HG03159 (cell line): Measurements from ENCODE around the gene PEX10.
A peak's percentile ranks its signal among the peaks of the same experiment; 100 is the strongest.

Experiments used
- ATAC-seq: cut with Tn5 transposase; IDR thresholded peaks from one replicate; pipeline ENCODE4 v1.9.1; 2021; ENCODE audit warnings: mild to moderate bottlenecking, moderate library complexity; ENCODE audit not compliant: unreplicated experiment

Gene PEX10

DNA sequence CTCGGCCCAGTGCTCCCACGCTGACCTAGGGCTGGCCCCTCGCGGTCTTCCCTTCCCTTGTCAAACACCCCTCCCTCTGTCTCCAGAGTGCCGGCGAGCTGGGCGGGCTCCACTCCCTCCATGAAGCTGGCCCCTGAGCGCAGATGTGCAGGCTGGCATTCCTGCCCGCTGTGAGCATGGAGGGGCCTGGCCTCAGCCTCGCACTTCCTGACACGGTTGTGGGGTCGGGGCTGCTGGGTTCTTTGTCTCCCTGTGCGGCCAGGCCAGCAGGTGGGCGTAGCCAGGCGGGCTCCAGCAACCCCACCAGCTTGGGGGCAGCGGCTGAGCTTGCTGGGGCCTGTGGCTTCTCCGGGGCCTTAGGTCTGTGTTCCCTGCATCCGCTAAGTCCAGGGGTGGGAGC lies 14.2 kb upstream of the PEX10 start:
- no peak for ATAC-seq

DNA sequence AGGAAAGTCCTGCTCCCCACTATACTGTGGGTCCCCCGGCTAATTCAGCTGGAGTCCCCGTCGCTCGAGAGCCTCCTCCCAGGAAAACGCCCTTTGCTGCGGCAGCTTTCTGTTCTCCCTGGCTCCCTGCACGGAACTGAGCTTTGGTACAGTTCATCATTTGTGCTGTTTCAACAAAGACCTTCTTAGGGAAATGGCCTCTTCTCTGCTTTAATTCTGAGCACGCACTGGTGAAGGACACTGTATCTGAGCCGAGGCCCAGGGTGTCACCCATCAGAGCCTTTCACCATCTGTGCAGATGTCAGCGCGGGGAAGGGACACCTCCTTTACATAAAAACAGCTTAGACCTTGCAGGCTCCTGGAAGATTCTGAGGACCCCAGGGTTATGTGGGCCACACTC lies 13.5 kb upstream of the PEX10 start:
- no peak for ATAC-seq

DNA sequence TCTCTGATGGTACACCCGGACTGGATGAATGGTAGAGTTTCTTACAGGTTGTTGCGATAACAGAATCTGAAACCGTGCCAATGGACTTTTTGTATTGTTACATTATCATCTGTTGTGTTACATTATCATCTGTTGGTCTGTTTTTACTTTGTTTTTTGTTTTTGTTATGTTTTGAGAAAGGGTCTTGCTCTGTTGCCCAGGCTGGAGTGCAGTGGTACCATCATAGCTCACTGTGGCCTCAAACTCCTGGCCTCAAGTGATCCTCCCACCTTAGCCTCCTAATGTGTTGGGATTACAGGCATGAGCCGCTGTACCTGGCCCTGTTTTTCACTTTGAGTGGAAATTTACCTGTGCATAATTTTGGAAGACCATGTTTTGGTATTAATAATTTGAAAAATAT lies 10.2 kb upstream of the PEX10 start:
- no peak for ATAC-seq

DNA sequence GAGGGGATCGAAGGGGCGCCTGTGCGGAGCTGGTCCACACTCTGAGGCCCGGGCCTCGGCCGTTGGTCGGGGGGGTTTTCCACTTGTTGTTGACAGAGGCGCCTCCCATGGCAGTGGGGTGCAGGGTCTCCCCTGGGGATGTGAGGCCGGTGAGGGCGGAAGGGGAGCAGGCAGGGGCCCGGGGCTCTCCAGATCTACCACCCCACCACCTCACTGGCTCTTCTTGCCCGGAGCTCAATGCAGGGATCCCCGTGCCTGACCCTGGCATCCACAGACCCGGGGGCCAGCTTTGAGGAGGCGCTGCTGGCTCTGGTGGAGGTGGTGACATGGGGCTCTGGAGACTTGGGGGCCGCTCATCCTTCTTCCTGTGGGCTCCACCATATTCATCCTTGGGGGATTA lies 7.1 kb upstream of the PEX10 start:
- ATAC-seq = no peak

DNA sequence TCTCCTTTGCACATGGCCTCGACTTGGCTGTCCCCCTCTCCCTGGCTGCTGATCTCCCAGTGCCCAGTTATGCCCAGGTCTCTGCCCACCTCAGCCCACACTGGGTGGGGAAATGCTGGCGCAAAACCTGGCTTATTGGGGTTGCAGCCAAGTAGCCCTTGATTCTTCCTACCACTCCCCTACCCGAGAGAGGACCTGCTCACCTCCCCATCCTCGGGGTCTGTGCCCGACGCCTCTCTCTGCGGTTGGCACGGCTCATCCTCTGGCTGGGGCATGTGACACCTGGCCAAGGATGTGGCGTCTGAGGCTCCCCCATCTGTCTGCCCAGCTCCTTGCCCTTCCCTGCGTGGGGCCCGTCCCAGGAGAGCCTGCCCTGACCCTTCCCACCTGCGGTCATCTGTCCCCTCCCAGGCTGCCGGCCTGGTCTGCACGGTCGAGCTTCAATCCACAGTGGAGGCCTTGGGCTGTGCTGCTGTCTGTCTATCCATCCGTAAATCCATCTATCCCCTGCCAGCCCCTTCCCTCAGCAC lies 6.5 kb upstream of the PEX10 start:
- ATAC-seq = no peak

DNA sequence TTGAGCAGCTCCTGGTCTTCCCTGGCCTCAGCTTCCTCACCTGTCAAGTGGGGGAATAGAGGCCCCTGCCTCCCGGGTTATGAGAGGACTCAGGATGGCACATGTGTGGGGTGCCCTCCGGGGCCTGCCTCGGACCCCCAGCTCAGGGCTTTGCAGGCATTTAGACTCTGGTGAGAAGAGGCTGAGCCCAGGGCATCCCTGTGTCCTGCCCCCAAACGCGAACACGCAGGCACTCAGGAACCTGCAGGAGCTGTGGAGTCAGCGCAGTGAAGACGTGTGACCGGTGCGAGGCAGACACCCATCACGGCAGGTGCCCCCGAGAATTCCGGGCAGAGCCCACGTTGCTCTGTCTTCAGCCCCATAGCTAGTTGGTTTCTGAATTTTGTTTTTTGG lies 5.5 kb upstream of the PEX10 start:
- no peak for ATAC-seq

DNA sequence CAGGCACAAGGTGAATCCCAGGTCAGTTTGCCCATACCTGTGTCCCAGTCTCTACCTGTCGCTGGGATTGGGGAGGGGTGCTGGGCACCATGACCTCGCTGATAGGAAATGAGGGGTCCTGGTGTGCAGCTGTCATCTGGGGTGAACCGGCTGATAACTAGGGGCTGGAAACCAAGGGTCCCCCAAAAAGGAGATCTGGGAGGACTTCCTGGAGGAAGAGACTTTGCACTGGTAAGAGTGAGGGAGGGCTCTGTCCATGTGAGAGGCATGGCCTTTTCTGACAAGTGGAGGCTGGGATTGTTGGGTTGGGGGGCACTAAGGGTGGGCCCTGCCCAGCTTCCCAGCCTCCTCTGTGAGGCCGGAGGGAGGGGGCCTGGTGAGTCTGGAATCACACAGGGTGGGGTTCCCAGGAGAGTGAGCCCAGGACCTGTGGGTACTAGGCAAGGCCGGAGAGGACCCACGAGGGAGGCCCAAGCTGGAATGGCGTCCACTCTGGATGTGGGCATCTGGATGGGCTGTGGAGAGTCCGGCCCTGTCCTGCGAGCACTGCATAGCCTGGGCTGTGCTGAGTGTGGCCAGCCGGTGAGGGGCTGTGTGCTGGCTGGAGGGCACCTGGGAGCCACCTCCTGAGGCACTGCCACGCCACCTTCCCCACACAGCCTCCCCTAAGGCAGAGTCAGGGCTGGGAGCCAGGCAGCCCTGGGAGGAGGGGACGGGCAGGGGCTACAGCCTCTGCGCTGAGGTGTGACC lies 4.9 kb upstream of the PEX10 start:
- ATAC-seq = no peak

DNA sequence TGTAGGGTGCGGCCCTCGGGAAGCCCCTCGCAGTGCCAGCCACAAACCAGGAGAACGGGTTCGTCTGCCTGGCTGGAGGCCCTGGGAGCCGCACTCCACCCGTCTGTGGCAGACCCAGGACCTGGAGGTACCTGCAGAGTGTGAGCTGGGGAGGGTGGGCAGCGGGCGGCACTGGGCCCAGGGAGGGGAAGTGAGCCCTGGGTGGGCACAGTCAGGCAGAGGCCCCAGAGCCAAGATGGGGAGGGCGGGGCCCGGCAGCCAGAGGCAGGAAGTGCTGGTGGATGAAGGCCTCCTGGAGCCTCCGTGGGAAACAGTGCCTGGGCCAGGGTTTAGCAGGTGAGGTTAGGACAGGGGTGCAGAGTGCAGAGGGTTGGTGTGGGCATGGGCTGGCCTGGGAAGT lies 4.0 kb upstream of the PEX10 start:
- no peak for ATAC-seq

DNA sequence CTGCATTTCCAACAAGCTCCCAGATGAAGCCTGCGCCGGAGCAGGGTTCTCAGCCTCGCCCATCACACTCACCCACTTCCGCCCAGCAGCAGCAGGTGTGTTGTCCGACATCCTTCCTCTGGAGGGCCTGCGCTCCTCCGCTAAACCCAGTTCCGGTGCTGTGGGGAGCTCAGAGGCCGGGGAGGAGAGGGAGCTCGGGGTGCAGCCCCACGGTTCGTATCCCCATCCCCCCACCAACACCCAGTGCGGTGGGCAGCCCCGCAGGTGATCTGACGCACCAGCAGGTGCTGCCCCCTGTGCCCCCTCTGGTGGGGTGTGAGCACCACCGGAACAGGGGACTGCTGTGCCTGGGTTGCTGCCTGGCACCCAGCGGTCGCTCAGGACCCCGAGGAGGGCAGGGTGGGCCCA lies 3.4 kb upstream of the PEX10 start:
- no peak for ATAC-seq

DNA sequence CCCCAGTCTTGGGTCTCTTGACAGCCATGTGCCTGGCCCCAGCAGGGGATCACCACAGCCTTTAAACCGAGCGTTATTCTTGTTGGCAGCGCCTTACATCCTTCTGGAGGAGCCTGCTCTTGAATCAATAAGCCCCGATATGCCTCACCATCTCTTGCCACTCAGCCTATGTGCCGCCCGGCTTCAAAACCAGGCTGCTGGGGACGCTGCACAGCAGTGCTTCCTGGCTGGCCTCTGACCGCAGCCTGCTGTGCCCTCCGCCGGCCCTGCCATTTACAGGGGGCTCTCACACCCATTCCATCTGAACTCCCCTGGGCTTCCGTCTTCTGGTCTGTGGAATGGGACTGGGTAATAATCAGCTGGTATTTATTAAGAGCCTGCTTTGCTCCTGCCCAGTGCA lies 3.0 kb upstream of the PEX10 start:
- ATAC-seq = no peak

DNA sequence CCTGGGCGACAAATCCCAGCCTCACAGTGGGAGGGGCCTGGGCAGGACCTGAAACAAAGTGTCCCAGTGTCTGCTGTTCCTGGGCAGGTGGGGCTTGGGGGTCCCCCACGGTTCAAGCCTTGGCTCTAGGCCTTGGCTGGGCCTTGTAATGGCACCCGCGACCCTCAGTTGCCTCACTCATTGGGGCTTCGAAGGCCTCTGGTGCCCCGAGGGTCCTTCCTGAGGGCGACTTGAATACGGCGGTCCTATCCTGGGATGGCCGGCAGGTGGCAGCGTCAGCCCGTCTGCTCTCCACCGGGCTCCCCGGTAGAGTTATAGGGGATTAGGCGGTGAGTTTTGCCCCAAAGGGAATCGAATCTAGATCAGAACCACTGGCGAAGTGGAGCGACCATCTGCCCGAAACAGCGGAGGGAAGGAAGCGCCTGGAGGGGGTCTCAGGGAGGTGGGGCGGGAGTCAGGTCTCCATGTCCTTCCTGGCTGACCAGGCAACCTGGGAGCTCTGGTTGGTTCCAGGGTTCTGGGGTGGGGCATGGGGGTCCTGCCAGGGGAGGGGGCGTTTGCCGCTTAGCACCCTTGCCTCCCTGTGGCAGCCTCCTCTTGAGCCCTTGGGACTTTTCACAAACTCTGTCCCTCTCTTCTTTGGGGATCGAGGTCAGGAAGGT lies 2.1 kb upstream of the PEX10 start:
- no peak for ATAC-seq

DNA sequence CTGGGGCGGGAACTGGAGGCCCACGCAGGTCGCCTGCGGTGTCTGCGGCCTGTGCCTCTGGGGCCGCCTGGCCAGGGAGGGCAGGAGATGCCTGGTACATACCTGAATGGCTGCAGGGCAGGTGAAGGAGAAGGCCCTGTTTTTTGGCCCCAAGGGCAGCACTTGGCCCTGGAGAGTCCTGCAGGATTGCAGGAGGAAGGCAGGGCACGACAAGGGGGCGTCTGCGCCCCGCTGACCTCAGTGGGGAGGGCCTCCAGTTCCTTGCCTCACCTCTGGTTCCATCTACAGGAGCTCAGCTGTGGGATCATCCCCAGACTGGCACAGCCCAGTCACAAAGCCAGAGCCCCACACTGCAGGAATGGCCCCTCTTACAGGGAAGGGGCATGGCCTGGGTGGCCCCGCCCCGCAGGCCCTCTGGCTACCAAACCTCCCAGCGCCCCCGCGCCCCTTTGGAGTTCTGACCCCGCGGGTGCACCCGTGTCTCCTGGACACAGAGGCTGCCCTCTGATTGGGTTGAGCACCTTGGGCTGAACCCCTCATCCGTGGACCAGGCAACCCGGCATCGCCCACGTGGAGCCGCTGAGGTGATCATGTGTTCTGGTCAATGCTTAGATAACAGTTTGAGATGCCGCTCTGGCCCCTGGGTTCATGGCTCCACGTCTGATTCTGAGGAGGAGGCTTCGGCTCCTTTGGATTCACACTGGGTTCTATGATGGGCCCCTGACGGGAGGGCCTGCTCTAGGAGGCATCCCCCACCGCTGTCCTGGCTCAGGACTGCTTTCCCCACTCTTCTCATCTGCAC lies 1.3 kb upstream of the PEX10 start:
- ATAC-seq = no peak

DNA sequence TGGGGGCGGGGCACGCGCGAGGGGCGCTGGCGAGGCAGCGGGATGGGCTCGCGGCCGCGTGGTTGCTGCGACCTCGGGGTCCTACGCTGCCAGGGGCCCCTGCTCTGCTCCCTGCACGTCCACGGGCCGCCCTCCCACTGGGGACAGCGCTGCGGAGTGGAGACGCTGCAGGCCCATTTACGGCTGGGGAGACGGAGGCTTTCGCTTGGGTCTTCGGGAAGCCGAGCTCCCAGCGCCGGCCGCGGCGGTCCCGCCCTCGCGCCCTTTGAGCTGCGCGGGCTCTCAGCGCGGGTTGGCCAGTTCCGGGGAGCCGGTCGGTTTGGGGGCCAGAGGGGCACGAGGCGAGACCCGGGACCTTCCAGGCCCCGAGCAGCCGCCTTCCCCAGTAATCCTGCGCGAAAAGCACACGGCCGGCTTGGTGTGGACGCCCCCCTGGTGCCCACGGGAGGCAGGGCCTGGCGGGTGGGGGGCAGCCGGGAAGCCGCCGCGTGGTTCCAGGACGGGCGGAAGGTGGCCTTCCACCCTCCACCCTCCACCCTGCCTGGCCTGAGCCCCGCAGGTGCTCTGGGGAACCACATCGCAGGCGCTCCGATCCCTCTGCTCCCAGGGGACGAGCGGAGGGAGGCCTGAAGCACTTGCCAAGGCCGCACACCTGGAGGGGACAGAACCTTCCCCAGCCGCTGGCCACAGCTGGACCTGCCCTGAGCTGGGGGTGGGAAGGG lies 570 bp upstream of the PEX10 start:
- peak; percentile 22 for ATAC-seq

DNA sequence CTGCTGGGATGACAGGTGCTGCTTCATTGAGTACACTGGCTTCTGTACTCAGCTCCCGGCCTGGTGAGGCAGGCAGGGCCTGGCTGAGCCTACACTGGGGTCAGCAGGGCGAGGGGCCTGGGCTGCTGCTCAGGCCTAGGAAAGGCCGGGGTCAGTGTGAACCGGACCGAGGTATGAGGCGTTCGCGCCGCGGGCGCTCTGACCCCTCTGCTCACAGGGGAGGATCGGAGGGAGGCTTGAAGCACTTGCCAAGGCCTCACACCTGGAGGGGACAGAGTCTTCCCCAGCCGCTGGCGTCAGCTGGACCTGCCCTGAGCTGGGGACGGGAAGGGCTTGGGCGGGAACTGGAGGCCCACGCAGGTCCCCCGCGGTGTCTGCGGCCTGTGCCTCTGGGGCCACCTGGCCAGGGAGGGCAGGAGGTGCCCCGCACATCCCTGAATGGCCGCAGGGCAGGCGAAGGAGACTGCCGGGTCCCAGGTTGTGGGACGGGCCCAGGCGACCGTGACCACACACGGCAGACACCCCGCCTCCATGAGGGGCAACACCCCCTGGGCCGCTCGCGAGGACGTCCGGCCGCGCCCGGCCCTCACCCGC lies 466 bp downstream of the PEX10 start:
- ATAC-seq = peak; percentile 26

DNA sequence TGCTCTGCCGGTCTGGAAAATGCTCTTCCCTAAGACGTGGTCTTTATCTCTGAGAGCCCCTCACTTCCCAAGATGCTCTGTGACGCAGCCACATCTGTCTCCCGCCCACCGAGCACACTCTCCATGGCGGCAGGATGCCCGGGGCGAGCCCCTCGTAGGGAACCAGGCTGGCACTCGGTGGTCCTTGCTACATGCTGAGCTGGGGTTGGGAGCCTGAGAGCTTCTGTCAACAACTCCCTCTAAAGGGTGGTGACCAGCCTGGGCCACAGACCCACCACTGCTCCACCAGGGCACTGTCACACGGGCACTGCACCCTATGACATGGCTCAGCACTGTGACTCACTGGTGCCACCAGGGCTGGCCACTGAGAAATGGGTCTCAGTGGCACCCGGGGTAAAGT lies 2.6 kb downstream of the PEX10 start:
- ATAC-seq = no peak

DNA sequence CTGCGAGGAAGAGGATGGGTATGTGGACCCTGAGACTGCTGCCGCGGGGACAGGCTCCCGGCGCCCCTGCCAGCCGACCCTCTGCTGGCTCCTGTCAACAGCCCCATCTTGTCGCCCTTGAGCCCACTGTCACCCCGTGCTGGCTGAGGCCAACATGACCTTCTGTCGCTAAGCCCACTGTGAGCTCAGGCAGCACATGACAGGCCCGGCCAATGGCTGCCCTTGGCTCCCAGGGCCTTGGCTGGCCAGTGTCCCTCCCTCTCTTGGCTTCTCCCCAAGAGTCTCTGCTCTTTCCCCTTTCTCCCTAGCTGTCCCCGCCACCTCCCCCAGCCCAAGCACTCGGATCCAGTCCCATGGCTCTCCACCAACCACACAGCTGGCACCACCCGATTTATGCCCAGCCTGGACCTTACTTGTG lies 3.5 kb downstream of the PEX10 start:
- no peak for ATAC-seq

DNA sequence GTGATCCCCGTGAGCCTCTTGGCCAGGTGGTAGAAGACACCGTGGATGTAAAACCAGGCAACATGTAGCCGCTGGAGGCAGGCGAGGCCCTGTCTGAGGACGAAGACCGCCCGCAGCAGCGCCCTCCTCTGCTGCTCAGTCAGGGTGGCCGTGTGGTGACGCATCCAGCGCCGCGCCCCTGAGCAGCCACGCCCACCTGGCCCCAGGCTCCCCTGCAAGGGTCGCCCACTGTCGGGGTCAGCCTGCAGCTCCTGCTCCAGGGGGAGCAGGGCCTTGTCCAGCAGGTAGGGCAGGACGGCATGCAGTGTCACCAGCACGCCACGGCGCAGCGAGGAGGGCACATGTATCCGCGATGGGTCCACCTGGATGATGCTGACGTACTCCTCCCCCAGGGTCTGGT lies 3.9 kb downstream of the PEX10 start:
- no peak for ATAC-seq

DNA sequence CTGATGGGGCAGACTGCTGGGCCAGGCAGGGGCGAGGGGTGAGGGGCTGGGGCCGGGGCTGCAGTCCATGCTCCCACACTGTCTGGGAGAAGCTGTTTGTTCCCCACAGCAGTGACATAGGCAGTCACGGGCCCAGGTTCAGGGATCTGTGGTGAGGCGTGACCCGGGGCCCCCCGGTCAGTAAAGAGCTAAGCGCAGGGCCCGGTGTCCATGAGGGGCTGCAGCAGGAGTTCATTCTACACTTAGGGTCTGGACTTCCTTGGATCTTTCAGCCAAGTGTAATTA lies 4.4 kb downstream of the PEX10 start:
- no peak for ATAC-seq

DNA sequence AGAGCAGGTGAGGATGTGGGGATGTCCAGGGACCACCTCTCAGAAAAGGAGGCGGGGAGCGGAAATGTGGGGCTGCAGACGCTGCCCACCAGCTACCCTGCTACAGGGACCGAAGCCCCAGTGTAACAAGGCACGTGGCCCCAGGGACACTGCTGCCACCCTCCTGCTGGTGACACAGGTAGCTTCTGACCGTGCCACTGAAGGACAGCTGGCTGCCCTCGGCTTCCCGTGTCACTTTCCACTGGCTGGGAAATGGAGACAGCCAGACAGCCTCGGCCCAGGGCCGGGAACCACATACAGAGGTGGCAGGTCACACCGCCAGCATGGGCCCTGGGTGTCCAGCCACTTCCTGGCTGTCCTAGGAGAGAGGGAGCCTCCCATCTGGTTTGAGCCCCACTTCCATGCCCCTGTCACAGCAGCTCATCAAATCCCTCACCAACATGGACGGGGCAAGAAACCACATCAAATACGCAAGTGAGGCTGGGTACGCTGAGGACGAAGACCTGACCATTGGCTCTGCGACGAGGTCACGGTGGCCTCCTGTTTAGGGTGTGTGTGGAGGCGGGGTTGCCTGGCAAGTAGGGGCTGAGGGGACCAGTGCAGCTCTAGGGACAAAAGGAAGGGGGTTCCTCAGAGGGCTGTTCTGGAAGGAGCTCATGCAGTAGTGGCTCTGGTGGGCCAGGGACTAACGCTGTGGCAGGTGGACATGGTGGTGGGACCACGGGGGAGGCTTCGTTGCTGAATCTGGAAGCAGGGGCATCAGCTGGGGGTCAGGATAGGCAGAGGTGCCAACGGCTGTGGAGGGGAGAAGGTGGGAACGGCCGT lies 5.0 kb downstream of the PEX10 start:
- no peak for ATAC-seq

DNA sequence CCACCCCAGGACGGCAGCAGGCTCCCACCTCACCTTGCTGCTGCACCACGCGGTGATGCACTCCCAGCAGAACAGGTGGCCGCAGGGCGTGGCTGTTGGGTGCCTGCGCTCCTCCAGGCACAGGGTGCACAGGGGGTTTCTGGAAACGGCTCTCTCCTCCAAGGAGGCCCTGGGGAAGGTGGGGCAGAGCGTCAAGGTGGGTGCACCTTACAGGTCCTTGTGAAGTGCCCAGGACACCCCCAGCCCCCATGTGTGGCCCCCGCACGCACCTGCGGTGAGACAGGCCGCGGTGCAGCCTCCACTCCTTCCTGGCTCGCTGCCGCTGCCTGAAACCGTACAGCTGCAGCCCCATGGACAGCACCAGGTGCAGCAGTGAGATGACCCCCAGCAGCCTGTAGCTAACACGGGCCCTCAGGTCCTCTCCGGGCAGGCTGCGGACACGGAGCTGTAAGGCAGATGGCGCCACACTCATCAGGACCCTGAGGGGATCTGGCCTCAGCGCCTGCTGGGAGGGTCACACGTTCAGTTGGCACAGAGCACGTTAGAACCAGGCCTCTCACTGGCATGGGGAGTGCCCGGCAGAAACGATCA lies 5.8 kb downstream of the PEX10 start:
- ATAC-seq = no peak
